Left hindlimb (tissue), 1 donor: Measurements from ENCODE around the gene STIMATE.

Experiments used
- DNase-seq: peaks from one replicate; pipeline ENCODE4 v3.0.0-alpha.2; 2018

Gene STIMATE

GRCh38 chr3:52859686-52860423, 37.5 kb downstream of the STIMATE start:
- no peak for DNase-seq

- DNase-seq, result no peak
Measured at GRCh38 chr3:52857864-52858263, 39.5 kb downstream of the STIMATE start.

- DNase-seq, result no peak
Measured at GRCh38 chr3:52857133-52857532, 40.2 kb downstream of the STIMATE start.

GRCh38 chr3:52856666-52857065, 40.7 kb downstream of the STIMATE start:
- no peak for DNase-seq

GRCh38 chr3:52854013-52854412, 43.3 kb downstream of the STIMATE start:
- DNase-seq, result no peak

- no peak for DNase-seq
Measured at GRCh38 chr3:52852419-52852818, 44.9 kb downstream of the STIMATE start.

- no peak for DNase-seq
Measured at GRCh38 chr3:52851348-52851747, 46.0 kb downstream of the STIMATE start.

GRCh38 chr3:52849656-52850055, 47.7 kb downstream of the STIMATE start:
- no peak for DNase-seq

- DNase-seq, result no peak
Measured at GRCh38 chr3:52848617-52849016, 48.7 kb downstream of the STIMATE start.

GRCh38 chr3:52847726-52848125, 49.6 kb downstream of the STIMATE start:
- no peak for DNase-seq

GRCh38 chr3:52847241-52847640, 50.1 kb downstream of the STIMATE start:
- no peak for DNase-seq

GRCh38 chr3:52846432-52846965, 50.8 kb downstream of the STIMATE start:
- DNase-seq, result no peak

GRCh38 chr3:52845691-52846431, 51.5 kb downstream of the STIMATE start:
- no peak for DNase-seq

- DNase-seq, result no peak
Measured at GRCh38 chr3:52845157-52845556, 52.2 kb downstream of the STIMATE start.

- no peak for DNase-seq
Measured at GRCh38 chr3:52844290-52844975, 52.9 kb downstream of the STIMATE start.

GRCh38 chr3:52843881-52844280, 53.5 kb downstream of the STIMATE start:
- no peak for DNase-seq

GRCh38 chr3:52843108-52843865, 54.1 kb downstream of the STIMATE start:
- DNase-seq, result no peak

- no peak for DNase-seq
Measured at GRCh38 chr3:52842424-52842823, 54.9 kb downstream of the STIMATE start.

- no peak for DNase-seq
Measured at GRCh38 chr3:52841981-52842340, 55.4 kb downstream of the STIMATE start.

- no peak for DNase-seq
Measured at GRCh38 chr3:52841211-52841980, 56.0 kb downstream of the STIMATE start.

- DNase-seq, result no peak
Measured at GRCh38 chr3:52839892-52840545, 57.3 kb downstream of the STIMATE start.

- DNase-seq, result no peak
Measured at GRCh38 chr3:52839268-52839575, 58.1 kb downstream of the STIMATE start.
